Measurements from ENCODE around the gene PACRG.

PACRG gene

GRCh38 chr6:163180874-163181541, 453.2 kb downstream of the PACRG start:
- DNase-seq, result peak; percentile 64

- no peak for DNase-seq
Measured at GRCh38 chr6:163181666-163182180, 453.9 kb downstream of the PACRG start.

GRCh38 chr6:163182696-163183095, 454.9 kb downstream of the PACRG start:
- DNase-seq, result no peak

DNA sequence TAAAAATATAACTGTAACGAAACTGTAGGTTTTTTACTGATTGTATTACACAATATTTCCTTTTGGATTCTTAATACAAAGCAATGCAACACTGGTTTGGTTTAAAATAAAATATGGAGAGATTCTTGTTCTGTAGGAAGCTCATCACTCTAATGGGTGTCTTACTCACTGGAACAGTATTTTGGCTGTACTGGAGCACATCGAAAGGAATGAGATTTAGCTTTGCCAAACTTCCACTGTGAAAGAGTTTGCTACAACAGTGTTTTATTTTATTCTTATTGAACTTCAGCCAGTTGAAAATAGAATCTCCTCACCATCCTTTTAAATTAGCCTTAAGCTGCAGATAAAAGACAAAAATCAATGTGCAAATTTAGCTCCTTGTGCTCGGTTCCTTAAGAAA, 456.0 kb downstream of the PACRG start:
- no peak for DNase-seq

DNA sequence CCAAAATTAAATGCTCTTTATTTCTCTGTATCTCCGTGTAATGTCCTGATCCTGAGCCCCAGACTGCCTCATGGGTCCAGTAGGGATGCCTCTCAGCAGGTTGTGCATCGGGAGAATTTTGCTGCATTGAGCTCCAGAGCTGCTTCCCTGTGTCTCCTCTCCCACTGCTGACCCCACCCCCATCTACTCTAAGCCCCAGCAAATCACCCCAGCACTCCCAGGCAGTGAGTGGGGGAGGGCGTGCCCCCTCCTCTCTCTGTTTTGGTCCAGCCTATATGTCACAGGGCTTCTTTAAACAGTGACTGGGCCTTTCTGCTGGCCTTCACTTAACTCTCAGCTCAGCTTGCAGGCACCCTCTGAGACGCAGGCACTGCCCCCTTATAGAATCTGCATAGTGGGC, 458.0 kb downstream of the PACRG start:
- no peak for DNase-seq

- DNase-seq, result no peak
Measured at GRCh38 chr6:163186527-163186926, 458.8 kb downstream of the PACRG start.

GRCh38 chr6:163187201-163187600, 459.4 kb downstream of the PACRG start:
- DNase-seq, result no peak

GRCh38 chr6:163187606-163188005, 459.8 kb downstream of the PACRG start:
- no peak for DNase-seq

DNA sequence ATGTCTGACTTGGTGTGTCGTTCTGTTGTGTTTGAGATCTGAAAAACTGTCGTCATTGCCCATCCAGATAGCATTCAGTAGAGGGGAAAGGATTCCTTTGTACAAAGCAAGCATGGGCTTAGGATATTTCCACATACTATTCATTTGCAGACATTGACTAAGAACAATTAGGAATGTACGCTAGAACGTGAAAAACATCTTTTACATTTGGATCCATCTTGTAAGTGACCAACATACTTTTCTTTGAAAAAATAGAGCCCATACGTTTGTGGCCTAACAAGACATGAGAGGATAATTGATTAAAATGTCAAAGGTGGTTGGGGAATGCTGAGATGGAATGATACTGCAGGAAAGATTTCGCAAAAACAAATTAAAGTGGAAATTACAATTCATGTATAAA, 461.0 kb downstream of the PACRG start:
- no peak for DNase-seq

- DNase-seq, result no peak
Measured at GRCh38 chr6:163189609-163190008, 461.8 kb downstream of the PACRG start.

DNA sequence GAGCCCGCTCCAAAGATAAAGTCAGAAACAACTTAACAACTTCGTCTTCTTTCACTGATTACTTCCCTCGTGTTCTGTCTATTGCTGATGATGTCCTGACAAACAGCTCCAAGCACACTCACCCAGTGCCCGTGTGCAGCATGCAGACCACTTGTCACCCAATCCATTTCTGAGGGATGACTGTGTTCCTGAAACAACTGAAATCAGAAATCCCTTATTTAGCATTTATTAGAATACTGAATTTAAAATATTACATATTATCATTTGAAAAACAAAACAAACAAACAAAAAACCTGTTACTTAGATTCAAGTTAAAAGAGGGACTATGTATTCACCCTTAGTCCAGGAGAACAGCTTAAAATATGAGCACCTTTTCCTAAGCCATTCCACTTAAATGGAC, 463.0 kb downstream of the PACRG start:
- no peak for DNase-seq

- DNase-seq, result no peak
Measured at GRCh38 chr6:163191704-163192537, 464.1 kb downstream of the PACRG start.

DNA sequence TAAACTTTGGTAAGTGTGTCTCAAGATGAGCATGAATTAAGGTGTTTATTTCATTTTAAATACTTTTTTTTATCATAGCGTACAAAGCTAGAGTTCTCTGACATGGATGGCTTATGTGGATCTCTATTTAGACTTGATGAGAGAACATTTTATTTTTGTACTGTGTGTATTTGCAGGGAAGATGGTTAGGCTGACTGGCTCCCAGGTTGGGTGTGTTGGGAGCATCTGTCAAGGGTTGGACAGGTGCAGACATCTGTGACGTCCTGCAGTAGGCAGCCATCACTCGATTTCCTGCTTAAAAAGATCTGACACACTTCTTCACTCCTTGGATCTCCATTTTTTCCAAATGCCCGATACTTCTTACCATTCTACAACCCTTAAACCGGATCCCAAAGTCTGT, 464.8 kb downstream of the PACRG start:
- no peak for DNase-seq

- DNase-seq, result no peak
Measured at GRCh38 chr6:163193326-163193725, 465.6 kb downstream of the PACRG start.

DNA sequence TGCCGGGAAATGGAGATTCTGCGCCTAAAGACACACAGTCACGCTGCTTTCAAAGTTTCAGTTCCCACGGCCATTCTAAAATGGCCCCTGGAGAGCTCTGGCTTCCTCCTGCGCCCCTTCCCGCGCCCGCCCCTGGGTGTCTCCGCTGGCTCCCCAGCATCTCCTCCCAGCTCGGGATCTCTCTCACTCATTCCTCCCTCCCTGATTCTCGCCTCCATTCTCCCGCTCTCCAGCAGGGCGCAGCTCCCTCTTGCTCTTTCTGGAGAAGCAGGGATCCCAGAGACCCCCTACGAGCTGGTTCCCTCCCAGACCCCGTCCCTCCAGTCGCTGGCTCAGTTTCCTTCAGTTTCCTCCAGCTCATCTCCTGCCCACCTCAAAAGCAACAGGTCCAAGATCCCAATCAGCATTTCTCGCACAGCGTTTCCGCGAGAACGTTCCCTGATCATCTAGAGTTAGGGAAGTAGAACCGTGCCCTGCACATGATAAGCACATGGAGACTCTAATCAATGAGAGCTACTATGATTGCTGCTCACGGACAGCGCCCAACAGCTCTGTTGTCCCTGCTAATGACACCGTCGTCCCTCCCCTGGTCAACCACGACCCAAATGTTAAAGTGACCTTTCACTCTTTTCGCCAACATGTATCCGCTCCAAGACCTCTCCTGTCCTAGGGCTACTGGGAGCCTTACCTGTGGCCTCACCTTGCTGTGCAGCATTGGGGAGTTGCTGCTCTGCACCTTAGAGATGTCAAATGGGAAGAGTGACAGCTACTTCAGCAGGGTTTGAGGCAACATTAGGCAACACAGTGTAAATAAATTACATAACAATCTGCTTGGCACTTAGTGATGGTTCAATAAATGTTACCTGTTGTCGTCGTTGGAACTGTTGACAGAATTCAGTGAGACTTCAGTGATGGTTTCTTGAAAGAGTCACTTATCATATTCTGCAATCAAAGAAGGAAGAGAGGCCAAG, 468.2 kb downstream of the PACRG start:
- DNase-seq, result no peak

- DNase-seq, result no peak
Measured at GRCh38 chr6:163197839-163198238, 470.1 kb downstream of the PACRG start.

- DNase-seq, result no peak
Measured at GRCh38 chr6:163198396-163198795, 470.6 kb downstream of the PACRG start.

DNA sequence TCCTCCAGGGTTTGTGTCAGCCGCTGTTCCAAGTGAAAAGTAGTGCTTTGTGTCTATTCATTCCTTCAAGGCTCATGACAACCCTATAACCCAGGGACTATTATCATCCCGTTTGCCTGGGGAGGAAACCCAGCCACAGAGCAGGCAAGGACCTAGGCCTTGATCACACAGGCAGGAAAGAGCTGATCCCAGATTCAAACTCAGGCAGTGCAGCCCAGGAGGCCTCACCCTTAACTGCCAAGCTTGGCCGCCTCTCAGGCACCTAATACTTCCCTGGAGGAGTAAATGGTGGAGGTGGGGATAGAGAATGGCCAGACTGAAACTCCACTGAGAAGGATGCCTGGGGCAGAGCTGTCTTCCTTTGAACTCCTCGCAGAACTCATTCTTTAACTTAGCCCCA, 471.6 kb downstream of the PACRG start:
- DNase-seq, result no peak

DNA sequence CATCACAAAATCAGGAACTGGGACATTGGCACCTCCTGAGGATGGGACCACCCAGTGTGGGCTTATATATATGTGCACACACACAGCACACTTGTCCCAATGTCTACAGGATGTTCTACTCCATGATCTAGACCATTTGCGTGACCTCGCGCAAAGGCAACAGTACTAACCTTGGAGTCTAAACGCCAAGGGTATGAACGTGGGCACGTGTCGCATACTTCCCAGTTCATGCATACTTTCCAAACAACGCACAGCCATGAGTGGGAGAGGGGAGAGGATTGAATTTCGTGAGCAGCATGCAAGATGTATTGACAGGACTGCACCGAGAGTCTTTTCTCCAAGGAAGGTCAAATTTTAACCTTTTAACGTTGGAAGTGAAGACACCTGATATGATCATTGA, 472.5 kb downstream of the PACRG start:
- DNase-seq, result no peak

GRCh38 chr6:163200694-163201093, 472.9 kb downstream of the PACRG start:
- no peak for DNase-seq

- DNase-seq, result no peak
Measured at GRCh38 chr6:163201855-163202254, 474.1 kb downstream of the PACRG start.

DNA sequence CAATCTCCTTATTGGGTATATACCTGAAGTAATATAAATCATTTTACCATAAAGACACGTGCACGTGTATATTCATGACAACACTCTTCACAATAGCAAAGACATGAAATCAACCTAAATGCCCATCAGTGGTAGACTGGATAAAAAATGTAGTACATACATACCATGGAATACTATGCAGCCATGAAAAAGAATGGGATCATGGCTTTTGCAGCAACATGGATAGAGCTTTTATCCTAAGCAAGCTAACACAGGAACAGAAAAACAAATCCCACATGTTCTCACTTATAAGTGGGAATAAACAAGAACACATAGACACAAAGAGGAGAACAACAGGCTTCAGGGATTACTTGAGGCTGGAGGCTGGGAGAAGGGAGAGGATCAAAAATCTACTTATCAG, 478.4 kb downstream of the PACRG start:
- DNase-seq, result no peak

Data from fibroblast of skin of back (primary cell).